GM10266 (cell line): ENCODE measurements around the gene NCOA4.

Source experiments
- DNase-seq: peaks from one replicate; pipeline ENCODE4 v3.0.0; 2012; ENCODE audit errors: extremely low spot score
- TF ChIP-seq, protein P1 (sequence below): IDR thresholded peaks from 2 replicates; pipeline ENCODE4 v1.5.1; 2012; ENCODE audit warnings: mild to moderate bottlenecking, low read depth; ENCODE audit not compliant: control insufficient read depth, insufficient read depth; ENCODE audit errors: missing control alignments

The NCOA4 gene

GRCh38 chr10:46017733-46018132 is 12.7 kb downstream of the NCOA4 start:
- no peak for DNase-seq
- TF ChIP-seq, protein P1, sequence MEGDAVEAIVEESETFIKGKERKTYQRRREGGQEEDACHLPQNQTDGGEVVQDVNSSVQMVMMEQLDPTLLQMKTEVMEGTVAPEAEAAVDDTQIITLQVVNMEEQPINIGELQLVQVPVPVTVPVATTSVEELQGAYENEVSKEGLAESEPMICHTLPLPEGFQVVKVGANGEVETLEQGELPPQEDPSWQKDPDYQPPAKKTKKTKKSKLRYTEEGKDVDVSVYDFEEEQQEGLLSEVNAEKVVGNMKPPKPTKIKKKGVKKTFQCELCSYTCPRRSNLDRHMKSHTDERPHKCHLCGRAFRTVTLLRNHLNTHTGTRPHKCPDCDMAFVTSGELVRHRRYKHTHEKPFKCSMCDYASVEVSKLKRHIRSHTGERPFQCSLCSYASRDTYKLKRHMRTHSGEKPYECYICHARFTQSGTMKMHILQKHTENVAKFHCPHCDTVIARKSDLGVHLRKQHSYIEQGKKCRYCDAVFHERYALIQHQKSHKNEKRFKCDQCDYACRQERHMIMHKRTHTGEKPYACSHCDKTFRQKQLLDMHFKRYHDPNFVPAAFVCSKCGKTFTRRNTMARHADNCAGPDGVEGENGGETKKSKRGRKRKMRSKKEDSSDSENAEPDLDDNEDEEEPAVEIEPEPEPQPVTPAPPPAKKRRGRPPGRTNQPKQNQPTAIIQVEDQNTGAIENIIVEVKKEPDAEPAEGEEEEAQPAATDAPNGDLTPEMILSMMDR: no peak

DNA sequence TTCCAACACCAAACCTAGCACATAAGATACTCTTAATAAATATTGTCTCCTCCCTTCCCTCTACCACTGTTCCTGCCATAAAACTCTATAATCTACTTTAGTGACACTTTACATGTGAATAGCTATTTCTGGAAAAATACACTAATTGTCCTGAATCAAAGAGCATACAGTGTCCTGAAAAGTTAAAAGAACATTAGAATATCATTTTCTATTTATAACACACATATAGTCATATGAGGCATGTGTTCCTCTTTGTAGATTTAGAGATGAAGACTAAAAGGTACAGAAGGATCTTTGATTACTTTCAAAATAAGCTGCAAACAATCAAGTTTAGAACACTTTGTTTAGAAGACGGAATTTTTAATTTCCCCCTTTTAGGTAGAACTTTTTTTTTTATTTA is 13.6 kb downstream of the NCOA4 start:
- no peak for DNase-seq
- TF ChIP-seq, protein P1: no peak

GRCh38 chr10:46016190-46016589 is 14.2 kb downstream of the NCOA4 start:
- TF ChIP-seq, protein P1: no peak
- DNase-seq: no peak

DNA sequence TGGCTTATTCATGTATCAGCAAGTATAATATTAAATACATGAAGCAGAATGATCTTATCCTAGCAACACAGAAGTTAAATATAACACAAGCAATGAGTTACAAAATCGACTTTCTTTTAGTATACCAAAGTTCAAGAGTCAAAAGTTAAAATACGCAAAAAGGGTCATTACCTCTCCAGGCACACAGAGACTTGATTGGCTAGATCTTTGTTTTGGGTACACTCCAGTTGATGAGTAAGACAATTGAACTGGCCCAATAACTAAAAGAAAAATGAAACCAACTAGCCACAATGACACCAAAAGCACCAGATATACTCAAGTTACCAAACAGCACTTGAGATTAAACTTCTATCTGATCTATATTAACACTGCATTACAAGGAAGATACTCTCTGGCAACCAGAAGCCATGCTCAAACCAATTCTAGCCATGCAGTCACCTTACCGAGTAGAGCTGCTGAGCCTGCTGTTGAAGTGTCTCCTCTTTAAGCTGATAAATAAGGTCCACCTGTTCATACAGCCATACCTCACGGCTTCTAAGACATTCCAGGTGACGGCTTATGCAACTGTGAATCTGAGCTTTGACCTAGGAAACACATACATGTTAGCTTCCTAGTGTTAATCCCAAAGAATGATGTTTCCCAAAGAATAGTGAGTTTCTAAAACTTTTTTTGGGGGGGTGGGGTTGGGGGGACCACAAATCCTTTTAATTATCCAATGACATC is 15.6 kb downstream of the NCOA4 start:
- DNase-seq: no peak
- TF ChIP-seq, protein P1: no peak

- TF ChIP-seq, protein P1: no peak
- DNase-seq: no peak
These were observed 16.2 kb downstream of the NCOA4 start for GRCh38 chr10:46014206-46014605.

GRCh38 chr10:46012746-46013145 is 17.7 kb downstream of the NCOA4 start:
- no peak for DNase-seq
- TF ChIP-seq, protein P1: no peak

GRCh38 chr10:46006219-46006618 is 24.2 kb downstream of the NCOA4 start:
- no peak for DNase-seq
- TF ChIP-seq, protein P1: no peak
